ENCODE results near the gene TSR2. TPM values are rescaled to one million over a fixed set of nuclear protein-coding genes. Genes with fewer than 3 reads are reported as not detected.
"Not testable (repeated sequence)": the region's sequence is repeated elsewhere in the genome, so short reads cannot be mapped to it uniquely, and the experiment has no call there.

Gene TSR2
- total RNA-seq, 1 experiment from 2014 or later: 23.4 TPM

DNA sequence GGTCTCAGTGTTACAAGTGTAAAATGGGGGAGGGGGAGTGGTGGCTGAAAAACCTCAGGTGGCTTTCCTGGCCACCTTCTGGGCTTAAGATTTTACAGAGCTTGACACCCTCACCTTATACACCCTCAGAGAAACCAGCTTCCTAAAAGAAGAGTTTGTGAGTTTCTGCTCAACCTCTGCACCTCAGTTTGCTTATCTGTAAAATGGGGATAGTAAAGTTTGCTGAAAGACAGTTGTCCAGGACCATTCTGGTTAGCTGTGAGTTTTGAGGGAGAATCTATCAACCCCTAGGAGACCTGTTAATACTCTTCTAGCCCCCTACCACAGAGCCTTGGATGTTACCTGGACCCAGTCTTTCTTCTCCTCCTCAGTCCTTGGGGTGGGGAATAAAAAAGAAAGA is 9.7 kb downstream of the TSR2 start:
- in situ Hi-C loops (cut with HindIII; ENCODE audit: low pct_unique_long_range_greater_than_20kb, low sequenced_read_pairs): no loop called here
- DNase-seq (ENCODE audit: low read depth, low spot score): no peak

GRCh38 chrX:54452920-54453319 is 12.7 kb downstream of the TSR2 start:
- in situ Hi-C loops (cut with HindIII; ENCODE audit: low pct_unique_long_range_greater_than_20kb, low sequenced_read_pairs): no loop called here
- DNase-seq (ENCODE audit: low read depth, low spot score): peak; percentile 54

DNA sequence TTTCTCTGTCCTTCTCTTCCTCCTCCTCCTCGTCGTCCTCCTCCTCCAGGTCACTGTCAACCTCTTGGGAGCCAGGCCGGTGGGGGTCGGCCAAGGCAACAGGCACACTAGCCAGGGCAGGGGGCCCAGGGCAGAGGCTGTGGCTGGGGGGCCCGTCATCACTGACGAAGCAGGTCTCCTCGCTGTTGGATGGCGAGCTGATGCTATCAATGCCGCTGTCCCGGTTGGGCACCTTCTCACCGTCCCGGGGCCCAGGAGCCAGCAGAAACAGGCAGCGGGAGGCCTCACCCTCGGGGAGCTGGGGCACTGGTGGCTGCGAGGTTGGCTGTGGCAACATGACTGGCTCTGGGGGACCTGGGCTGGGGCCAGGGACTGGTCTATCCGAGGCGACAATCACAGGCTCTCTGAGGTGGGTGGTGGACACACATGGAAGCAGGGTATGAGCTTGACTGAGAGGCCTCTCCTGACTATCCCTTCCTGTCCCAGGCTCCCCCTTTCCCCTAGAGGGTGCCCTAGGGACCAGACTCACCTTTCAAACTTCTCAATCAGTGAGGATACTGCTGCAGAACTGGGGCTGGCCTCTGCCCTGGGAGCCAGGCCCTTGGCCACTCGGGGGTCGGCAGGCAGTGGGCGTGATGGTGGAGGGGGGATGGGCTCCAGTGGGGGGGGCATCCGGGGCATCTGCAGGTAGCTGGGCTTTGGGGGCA is 30.0 kb downstream of the TSR2 start:
- DNase-seq (ENCODE audit: low read depth, low spot score): no peak
- in situ Hi-C loops (cut with HindIII; ENCODE audit: low pct_unique_long_range_greater_than_20kb, low sequenced_read_pairs): no loop called here

- no peak for DNase-seq (ENCODE audit: low read depth, low spot score)
- in situ Hi-C loops (cut with HindIII; ENCODE audit: low pct_unique_long_range_greater_than_20kb, low sequenced_read_pairs): no loop called here
Observed at GRCh38 chrX:54473993-54474859, 34.0 kb downstream of the TSR2 start.

- in situ Hi-C loops (cut with HindIII; ENCODE audit: low pct_unique_long_range_greater_than_20kb, low sequenced_read_pairs): no loop called here
- no peak for DNase-seq (ENCODE audit: low read depth, low spot score)
Observed at GRCh38 chrX:54479136-54480111, 39.2 kb downstream of the TSR2 start.

DNA sequence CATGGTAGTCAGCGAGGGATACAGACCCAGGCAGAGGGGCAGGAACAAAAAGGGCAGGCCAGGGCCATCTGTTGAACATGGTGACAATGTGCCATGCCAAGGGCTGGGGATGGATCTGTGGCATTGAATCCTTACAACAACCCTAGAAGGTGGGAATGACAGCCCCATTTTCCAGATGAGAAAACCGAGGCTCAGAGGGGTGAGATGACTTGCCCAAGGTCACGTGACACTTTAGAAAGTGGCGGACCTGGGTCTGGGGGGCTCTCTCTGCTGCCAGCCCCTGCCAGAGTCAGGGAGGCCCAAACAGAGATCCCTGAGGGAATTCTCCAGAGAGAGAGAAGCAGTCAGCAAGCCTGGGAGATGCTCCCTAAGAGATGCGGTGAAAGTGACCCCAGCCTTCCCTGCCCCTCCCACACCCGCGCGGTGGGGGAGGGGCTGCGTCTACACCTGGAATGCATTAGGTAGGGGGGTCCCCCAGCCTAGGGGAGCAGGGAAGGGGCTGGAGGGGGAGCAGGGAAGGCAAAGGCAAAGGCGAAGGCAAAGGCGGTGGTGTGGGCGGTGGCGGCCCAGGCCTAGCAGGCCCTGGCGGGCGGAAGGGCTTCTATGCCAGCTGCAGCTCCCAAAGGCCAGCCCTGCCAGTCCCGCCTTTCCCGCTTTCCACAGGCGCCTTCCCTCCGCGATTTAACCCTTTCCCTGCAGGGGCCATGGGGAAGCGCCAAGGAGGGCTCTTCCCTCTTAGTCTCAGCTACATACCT is 42.8 kb downstream of the TSR2 start:
- DNase-seq (ENCODE audit: low read depth, low spot score): peak; percentile 56
- in situ Hi-C loops (cut with HindIII; ENCODE audit: low pct_unique_long_range_greater_than_20kb, low sequenced_read_pairs): no loop called here

- in situ Hi-C loops (cut with HindIII; ENCODE audit: low pct_unique_long_range_greater_than_20kb, low sequenced_read_pairs): no loop called here
- DNase-seq (ENCODE audit: low read depth, low spot score): peak; percentile 93
Observed at GRCh38 chrX:54483946-54484345, 43.7 kb downstream of the TSR2 start.

DNA sequence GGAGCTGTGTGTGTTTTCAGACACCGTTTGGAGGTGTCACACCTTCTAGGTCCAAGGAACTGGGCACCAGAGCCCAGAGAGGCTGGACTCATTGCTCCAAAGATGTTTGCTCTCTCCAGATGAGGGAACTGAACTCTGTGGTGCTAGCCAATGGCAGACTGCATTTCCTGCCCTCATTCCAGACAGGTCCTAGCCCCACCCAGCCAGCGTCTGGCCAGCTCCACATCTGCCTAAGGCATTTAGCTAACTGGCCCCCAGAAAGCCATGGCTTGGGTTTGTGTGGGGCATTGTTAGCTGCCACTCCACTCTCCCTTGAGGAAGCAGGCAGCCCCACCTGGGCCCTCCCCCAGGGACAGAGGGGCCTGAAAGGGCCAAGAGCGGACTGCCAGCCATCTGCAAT is 44.5 kb downstream of the TSR2 start:
- in situ Hi-C loops (cut with HindIII; ENCODE audit: low pct_unique_long_range_greater_than_20kb, low sequenced_read_pairs): no loop called here
- peak; percentile 46 for DNase-seq (ENCODE audit: low read depth, low spot score)

DNA sequence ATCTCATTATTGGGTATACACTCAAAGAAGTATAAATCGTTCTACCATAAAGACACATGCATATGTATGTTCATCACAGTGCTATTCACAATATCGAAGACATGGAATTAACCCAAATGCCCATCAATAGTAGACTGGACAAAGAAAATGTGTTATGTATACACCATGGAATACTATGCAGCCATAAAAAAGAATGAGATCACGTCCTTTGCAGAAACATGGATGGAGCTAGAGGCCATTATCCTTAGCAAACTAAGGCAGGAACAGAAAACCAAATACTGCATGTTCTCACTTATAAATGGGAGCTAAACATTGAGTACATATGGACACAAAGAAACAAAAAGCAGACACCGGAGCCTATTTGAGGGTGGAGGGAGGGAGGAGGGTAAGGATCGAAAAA is 49.6 kb downstream of the TSR2 start:
- in situ Hi-C loops (cut with HindIII; ENCODE audit: low pct_unique_long_range_greater_than_20kb, low sequenced_read_pairs); DNase-seq (ENCODE audit: low read depth, low spot score): not testable (repeated sequence)

DNA sequence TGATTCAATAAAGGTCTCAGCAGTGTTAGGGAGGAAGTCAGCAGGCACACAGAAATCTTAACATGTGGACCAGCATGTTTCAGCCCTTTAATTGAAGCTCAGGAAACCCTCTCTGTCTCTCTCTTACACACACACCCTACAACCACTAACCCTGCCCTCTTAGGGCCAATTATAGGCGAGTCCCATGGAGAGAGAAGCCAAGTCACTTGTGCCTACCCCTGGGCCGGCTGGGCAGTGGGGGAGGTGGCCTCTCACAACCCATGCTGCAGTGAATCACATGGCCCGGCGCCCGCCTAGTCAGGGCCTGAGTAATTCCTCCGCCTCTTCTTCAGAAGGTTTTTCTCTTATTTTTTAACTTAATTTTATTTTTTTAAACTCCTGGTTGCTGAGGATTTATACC is 52.1 kb downstream of the TSR2 start:
- DNase-seq (ENCODE audit: low read depth, low spot score): peak; percentile 33
- in situ Hi-C loops (cut with HindIII; ENCODE audit: low pct_unique_long_range_greater_than_20kb, low sequenced_read_pairs): no loop called here

- DNase-seq (ENCODE audit: low read depth, low spot score): no peak
- in situ Hi-C loops (cut with HindIII; ENCODE audit: low pct_unique_long_range_greater_than_20kb, low sequenced_read_pairs): no loop called here
Observed at GRCh38 chrX:54494166-54494988, 54.2 kb downstream of the TSR2 start.

Other genes starting within 250 kb of the TSR2 start
- 8.6 TPM in 2 replicates for gene WNK3, start 82.4 kb upstream of the TSR2 start, total RNA-seq (2014; rRNA removed; shearing (Covaris generic))
- 6.3 and 7.7 TPM in 2 replicates for gene FGD1, start 55.8 kb downstream of the TSR2 start, total RNA-seq (2014; rRNA removed; shearing (Covaris generic))
- gene GNL3L, start 89.8 kb downstream of the TSR2 start, total RNA-seq (2014; rRNA removed; shearing (Covaris generic)): 40.9 and 48.6 TPM in 2 replicates